Brain pericyte (primary cell): ENCODE data around the gene PRKAG3.

ENCODE experiments used
- DNase-seq: peaks from one replicate; pipeline ENCODE4 v3.0.0-alpha.2; 2012; ENCODE audit warnings: low read depth, low spot score

PRKAG3 gene

DNA sequence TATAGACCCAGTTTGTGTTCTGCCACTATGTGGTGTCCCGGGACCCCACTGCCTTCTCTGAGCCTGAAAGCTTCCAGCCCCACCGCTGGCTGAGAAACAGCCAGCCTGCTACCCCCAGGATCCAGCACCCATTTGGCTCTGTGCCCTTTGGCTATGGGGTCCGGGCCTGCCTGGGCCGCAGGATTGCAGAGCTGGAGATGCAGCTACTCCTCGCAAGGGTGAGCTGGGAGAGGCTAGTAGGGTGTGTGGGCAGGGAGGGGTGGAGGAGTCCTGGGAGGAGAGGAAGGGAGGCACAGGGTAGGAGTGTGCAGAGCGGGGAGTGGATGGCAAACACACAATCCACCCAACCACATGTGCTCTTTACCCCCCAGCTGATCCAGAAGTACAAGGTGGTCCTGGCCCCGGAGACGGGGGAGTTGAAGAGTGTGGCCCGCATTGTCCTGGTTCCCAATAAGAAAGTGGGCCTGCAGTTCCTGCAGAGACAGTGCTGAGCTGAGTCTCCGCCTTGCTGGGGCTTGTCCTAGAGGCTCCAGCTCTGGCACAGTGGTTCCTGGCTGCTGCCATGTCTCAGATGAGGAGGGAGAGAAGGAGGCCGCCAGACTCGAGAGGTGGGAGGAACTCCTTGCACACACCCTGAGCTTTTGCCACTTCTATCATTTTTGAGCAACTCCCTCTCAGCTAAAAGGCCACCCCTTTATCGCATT, 16.9 kb downstream of the PRKAG3 start:
- no peak for DNase-seq

- no peak for DNase-seq
Measured at GRCh38 chr2:218813771-218814460, 17.7 kb downstream of the PRKAG3 start.

DNA sequence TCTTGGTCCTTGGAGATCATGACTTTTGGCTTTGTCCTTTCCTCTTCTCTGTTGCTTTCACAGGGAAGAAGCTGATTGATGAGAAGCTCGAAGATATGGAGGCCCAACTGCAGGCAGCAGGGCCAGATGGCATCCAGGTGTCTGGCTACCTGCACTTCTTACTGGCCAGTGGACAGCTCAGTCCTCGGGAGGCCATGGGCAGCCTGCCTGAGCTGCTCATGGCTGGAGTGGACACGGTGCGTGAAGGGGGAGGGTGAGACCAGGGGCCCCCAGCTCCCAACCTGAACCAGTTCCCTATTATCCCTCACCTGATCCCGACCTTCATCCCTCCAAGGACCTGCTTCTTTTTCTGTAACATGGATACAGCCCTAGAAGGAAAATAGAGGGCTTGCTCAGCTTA, 18.7 kb downstream of the PRKAG3 start:
- DNase-seq: no peak

GRCh38 chr2:218812096-218812815, 19.3 kb downstream of the PRKAG3 start:
- DNase-seq: no peak

DNA sequence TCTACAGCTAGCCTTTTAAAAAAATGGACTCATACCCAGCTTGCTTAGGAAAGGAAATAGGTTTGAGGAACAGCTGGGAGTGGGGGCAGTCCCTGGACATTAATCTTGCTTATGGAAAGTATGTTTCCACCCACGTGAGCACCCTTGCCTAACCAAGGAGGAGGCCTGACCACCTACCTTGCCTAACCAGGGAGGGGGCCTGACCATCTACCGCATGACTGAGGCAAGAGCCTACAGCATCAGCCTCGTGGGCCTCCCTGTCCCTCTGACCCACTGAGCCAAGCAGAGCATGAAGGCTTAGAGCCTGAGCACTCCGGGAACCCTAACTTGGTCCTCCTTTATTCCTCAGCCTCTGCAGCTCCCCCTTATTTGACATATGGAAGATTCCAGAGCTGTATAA, 20.2 kb downstream of the PRKAG3 start:
- no peak for DNase-seq

- no peak for DNase-seq
Measured at GRCh38 chr2:218810256-218810655, 21.3 kb downstream of the PRKAG3 start.

DNA sequence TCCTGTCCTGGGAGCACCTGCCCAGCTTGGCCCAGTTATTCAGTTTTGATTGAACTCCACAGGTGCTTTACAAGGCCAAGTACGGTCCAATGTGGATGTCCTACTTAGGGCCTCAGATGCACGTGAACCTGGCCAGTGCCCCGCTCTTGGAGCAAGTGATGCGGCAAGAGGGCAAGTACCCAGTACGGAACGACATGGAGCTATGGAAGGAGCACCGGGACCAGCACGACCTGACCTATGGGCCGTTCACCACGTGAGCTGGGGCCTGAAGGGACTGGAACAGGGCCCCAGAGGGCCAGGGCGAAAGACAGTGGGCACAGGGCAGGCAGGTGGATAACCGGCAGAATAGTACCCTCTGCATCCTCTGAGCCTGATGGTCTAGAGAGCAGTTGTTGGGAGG, 22.1 kb downstream of the PRKAG3 start:
- DNase-seq: no peak

- DNase-seq: no peak
Measured at GRCh38 chr2:218807626-218808025, 24.0 kb downstream of the PRKAG3 start.

GRCh38 chr2:218806346-218806978, 25.1 kb downstream of the PRKAG3 start:
- peak; percentile 95 for DNase-seq

DNA sequence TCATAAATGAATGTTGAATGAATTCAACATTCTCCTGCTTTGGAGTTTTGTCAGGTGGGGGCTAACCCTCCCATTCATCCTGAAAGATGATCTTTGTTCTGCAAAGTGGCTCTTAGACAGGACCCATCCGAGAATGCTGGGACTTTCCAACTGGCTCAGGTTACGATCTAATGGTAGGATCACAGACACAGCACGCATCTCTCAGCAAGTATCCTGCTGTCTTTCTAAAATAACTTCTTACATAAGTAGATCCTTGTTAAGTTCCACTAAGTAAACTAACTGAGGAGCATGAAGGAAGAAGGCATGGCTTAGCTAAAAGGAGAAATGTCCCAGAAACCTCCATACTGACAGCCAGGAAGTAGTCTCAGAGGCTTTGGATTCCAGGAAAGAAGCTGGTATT, 26.0 kb downstream of the PRKAG3 start:
- DNase-seq: peak; percentile 57

DNA sequence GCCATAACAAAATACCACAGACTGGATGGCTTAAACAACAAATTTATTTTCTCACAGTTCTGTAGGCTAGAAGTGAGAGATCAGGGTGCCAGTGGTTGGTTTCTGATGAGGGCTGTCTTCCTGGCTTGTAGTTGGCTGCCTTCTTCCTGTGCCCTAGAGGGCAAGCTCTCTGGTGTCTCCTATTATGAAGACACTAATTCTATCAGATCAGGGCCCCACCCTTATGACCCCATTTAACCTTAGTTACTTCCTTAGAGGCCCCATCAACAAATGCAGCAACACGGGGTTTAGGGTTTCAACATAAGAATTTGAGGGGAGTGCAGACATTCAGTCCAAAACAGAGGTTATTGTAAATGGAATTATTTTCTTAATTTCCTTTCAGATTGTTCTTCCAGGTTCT, 26.8 kb downstream of the PRKAG3 start:
- DNase-seq: no peak

DNA sequence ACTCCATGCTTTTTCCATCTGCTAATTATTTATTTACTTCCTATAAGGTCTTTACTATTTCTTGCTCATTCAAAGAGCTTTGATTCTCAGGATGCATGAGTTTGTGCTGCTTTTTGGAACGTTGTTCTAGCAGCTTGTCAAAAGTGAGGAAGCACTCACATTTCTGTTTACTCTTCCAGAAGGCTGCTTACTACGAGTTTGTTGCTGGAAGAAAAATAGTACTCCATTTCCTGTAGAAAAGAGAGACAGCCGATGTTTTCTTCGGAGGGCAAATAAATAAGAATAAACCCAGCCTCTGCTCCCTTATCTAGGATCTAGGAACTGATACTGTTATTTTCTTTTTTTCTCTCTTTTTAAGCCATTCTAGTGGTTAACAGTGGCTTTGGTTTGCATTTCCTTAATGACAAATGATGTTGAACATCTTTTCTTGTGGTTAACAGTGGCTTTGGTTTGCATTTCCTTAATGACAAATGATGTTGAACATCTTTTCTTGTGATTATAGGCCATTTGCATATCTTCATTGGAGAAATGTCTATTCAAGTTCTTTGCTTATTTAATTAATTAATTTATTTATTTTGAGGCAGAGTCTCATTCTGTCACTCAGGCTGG, 29.1 kb downstream of the PRKAG3 start:
- no peak for DNase-seq

GRCh38 chr2:218799990-218800389, 31.6 kb downstream of the PRKAG3 start:
- DNase-seq: no peak

DNA sequence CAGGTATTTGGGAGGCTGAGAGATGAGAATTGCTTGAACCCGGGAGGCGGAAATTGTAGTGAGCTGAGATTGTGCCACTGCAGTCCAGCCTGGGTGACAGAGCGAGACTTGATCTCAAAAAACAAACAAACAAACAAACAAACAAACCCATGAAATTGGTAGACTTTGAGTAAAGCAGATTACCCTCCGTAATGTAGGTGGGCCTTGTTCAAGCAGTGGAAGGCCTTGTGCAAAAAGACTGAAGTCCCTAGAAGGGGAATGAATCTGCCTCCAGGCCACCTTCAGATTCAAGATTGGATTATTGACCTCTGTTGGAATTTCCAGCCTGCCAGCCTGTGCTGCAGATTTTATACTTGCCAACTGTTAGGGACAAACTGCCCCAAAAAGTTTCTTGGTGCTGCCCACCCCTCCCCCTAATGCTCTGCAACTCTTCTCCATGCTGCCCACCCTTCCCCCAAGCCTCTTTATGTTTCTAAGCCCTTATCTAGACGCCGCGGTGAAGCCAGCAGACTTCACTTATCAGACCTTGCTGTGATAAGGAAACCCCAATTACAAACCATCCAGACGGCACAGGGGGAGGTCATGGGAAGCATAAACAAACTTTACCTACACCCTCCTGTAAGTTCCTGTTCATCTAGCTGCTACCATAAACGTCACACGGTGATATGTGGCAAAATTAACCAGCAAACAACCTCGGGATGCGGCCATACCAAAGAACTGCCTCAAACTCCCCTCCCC, 32.7 kb downstream of the PRKAG3 start:
- no peak for DNase-seq

DNA sequence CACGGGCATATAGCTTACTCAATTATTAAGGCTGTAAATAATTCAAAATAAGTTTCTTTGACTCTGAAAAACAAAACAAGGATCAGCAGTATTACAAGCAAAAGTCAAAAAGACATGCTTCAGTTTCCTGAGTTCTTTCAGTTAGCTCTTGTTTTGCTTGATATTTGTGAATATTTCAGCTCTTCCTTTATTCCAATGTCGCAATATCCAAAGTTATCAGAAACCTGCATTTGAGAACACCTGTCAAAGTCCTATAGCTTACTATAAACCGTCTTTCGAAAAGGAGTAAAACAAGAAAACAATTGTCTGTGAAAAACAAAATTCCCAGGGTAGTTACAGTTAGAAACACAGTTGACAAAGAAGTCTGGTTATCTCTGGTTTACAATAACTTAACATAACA, 34.9 kb downstream of the PRKAG3 start:
- no peak for DNase-seq

DNA sequence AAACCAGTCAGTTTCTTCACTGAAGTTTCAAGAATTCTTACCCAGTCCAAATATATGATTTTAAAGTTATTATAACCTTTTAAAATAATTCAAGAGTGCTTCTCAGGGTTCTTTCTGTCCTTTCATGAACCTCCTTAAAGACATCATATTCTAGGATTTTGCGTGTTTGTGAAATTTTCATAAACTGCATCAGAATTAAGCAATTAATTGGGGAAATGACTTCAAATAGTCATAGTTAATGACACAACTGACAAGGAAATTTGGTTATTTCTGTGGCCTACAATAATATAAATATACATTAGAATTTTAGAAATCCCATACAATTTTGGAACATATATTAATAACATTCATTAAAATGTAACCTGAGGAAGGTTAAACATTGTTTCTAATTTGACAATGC, 39.2 kb downstream of the PRKAG3 start:
- no peak for DNase-seq

DNA sequence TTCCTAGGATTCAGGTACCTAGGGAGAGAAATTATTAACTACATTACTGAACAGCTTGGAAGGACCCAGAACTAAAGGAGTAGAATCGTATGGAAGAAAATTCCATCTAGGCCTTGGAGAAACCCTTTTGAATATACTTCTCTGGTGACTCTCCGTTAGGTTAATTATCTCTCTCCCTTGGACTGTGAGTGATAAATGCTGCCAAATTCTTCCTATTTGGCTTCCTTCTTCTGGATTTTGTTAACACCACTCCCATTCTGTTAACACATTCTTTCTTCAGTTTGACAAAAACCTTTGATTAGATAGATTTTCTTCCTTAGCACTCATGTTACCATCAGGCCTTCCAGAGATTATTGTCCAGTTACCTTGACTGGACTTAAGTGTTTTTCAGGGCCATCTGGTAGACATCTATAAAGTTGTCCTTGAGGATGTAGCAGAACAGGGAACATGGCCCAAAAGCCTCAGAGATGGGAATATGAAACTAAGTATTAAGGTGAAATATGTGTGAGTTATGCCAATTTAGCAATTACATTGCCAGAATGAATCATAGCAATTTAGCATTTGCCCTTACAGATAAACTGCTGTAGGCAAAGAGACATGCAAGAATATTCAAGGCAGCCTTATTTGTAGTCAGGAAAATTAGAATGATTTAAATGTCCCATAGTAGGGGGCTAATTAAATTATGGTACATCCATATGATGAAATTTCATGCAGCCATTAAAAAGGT, 42.9 kb downstream of the PRKAG3 start:
- DNase-seq: no peak

DNA sequence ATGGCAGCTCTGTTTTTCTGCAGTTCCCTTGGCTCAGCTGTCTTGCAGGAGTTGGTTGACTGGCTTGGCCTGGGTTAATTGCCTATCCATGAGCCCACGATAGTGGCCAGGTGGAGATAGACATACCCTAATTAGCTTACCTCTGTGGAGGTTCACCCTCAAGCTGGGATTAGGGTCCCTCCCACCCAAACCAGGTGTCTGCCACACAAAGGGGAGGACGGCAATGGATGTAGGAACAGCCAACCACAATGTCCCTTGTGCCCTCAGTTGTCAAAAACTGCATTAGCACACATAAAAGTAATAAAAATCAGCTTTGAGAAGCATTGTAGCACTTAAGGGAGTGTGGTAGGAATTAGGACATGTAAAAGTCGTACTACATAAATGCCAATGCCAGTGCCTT, 45.5 kb downstream of the PRKAG3 start:
- DNase-seq: no peak

DNA sequence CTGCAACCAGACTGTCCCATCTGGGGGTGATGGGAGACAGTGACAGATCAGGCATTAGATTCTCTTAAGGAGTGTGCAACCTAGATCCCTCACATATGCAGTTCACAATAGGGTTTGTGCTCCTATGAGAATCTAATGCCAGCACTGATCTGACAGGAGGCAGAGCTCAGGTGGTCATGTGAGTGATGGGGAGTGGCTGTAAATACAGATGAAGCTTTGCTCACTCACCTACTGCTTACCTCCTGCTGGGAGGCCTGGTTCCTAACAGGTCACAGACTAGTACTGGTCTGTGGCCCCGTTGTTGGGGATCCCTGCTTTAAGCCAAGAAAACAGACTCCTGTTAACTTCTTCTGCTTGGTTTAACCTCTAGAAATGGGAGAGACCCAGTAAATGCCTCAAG, 46.5 kb downstream of the PRKAG3 start:
- no peak for DNase-seq

DNA sequence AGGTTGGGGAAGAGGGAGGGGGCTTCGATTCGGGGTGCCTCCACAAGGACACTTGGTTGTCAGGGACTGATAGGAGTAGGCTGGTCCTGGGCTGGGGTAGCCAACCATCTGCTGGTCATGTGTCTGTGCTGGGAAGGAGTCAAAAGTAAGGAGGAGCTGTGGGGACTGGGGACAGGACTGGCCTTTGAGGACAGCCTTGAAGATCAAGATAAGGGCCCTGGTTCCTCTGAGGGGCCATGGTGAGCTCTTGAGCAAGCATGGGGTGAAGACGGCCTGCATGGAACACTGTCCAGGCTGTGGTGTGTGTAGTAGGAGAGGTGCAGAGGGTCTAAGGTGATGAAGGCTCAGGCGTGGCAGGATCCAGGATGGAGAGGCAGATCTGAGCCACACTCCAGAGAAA, 47.9 kb downstream of the PRKAG3 start:
- DNase-seq: no peak

DNA sequence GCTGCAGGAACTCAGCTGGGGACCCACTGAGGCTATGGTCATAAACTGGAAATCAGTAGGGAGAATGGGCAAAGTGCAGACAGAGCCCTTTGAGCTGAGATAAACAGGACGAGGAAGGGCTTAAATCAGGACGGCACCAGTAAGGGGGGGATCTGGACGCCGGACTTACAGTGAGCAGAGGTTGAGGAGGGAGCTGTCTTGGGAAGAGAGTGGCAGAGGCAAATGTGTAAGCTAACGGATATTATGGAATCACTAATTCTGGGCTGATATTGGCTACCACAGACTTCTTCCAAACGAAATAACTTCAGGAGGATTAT, 49.1 kb downstream of the PRKAG3 start:
- no peak for DNase-seq
